Neural crest cell (in vitro differentiated cells): Measurements from ENCODE around the gene KCNK16. TPM values are rescaled to one million over a fixed set of nuclear protein-coding genes. Genes with fewer than 3 reads are reported as not detected.

ENCODE experiments used
- DNase-seq: peaks from one replicate; pipeline ENCODE4 v3.0.0; 2021; ENCODE audit warnings: low read depth, mixed read lengths, low spot score
- H3K27ac Mint-ChIP-seq: one replicate; pipeline ENCODE4 v1.8.0; 2021; ENCODE audit warnings: mild to moderate bottlenecking, mixed read lengths; ENCODE audit not compliant: unreplicated experiment
- H3K27me3 Mint-ChIP-seq: 2 replicates; pipeline ENCODE4 v1.8.0; 2021; ENCODE audit warnings: low read depth, mild to moderate bottlenecking, mixed read lengths
- H3K36me3 Mint-ChIP-seq: 2 replicates; pipeline ENCODE4 v1.8.0; 2021; ENCODE audit warnings: low read depth, mild to moderate bottlenecking, mixed read lengths
- H3K4me1 Mint-ChIP-seq: 2 replicates; pipeline ENCODE4 v1.8.0; 2021; ENCODE audit warnings: mixed read lengths
- H3K4me3 Mint-ChIP-seq: one replicate; pipeline ENCODE4 v1.8.0; 2021; ENCODE audit warnings: mild to moderate bottlenecking, mixed read lengths
- H3K9me3 Mint-ChIP-seq: 2 replicates; pipeline ENCODE4 v1.8.0; 2021; ENCODE audit warnings: mixed read lengths
- CTCF ChIP-seq: fragments of 200-600 bp; sonication (generic); conservative IDR thresholded peaks from 2 replicates; pipeline ENCODE4 v1.5.0; 2021; ENCODE audit warnings: antibody characterized with exemption, mild to moderate bottlenecking
- total RNA-seq: library from RNA; stranded (reverse); gene quantifications from 2 replicates; pipeline ENCODE4 v1.2.1, GENCODE V29; 2021

Gene KCNK16
- total RNA-seq, 1 donor from 2014 or later: not detected

- Mint-ChIP-seq H3K36me3 (no peaks in the 10 kb centered on the region), H3K9me3 (no peaks in the 10 kb centered on the region), H3K27me3 (no peaks in the 10 kb centered on the region), H3K27ac (no peak overlapping the region), H3K4me1 (peaks cover 25% of the 10 kb centered on the region), H3K4me3 (no peak overlapping the region)
- DNase-seq: no peak
- no peak for TF ChIP-seq CTCF
These were observed 21.8 kb downstream of the KCNK16 start for GRCh38 chr6:39300739-39301138.

- H3K27me3 Mint-ChIP-seq: no peaks in the 10 kb centered on the region
- no peak for TF ChIP-seq CTCF
- H3K4me1 Mint-ChIP-seq: peaks cover 35% of the 10 kb centered on the region
- no peaks in the 10 kb centered on the region for H3K36me3 Mint-ChIP-seq
- no peak overlapping the region for H3K27ac Mint-ChIP-seq
- DNase-seq: no peak
- no peaks in the 10 kb centered on the region for H3K9me3 Mint-ChIP-seq
- H3K4me3 Mint-ChIP-seq: no peak overlapping the region
These were observed 24.4 kb downstream of the KCNK16 start for GRCh38 chr6:39298061-39298460.

GRCh38 chr6:39296745-39297640 lies 25.5 kb downstream of the KCNK16 start:
- Mint-ChIP-seq H3K4me3 (no peak overlapping the region), H3K27ac (peak overlapping the region; percentile 53), H3K9me3 (no peaks in the 10 kb centered on the region), H3K27me3 (peaks cover 8% of the 10 kb centered on the region), H3K36me3 (no peaks in the 10 kb centered on the region), H3K4me1 (peaks cover 26% of the 10 kb centered on the region)
- TF ChIP-seq CTCF: no peak
- DNase-seq: no peak

GRCh38 chr6:39295611-39296011 lies 26.9 kb downstream of the KCNK16 start:
- H3K36me3 Mint-ChIP-seq: no peaks in the 10 kb centered on the region
- no peak for TF ChIP-seq CTCF
- DNase-seq: no peak
- peaks cover 17% of the 10 kb centered on the region for H3K27me3 Mint-ChIP-seq
- peak overlapping the region; percentile 63 for H3K27ac Mint-ChIP-seq
- H3K4me3 Mint-ChIP-seq: no peak overlapping the region
- H3K4me1 Mint-ChIP-seq: peaks cover 33% of the 10 kb centered on the region
- H3K9me3 Mint-ChIP-seq: no peaks in the 10 kb centered on the region

- no peak overlapping the region for H3K4me3 Mint-ChIP-seq
- H3K27ac Mint-ChIP-seq: no peak overlapping the region
- H3K9me3 Mint-ChIP-seq: peaks cover under 1% of the 10 kb centered on the region
- TF ChIP-seq CTCF: no peak
- no peak for DNase-seq
- peaks cover 33% of the 10 kb centered on the region for H3K4me1 Mint-ChIP-seq
- H3K36me3 Mint-ChIP-seq: no peaks in the 10 kb centered on the region
- H3K27me3 Mint-ChIP-seq: peaks cover 17% of the 10 kb centered on the region
These were observed 27.6 kb downstream of the KCNK16 start for GRCh38 chr6:39294899-39295298.
